H1 (cell line): ENCODE data around the gene ANGPTL4. TPM values are rescaled to one million over a fixed set of nuclear protein-coding genes. Genes with fewer than 3 reads are reported as not detected.

Source experiments
- CTCF ChIP-seq, 3 experiments: IDR thresholded peaks; 1 replicate in 2 of 3; 2 replicates in 1 of 3; pipeline versions ENCODE4 v1.5.1 to v1.6.1; 2011; ENCODE audit warnings: low read length in 3 of 3, mild to moderate bottlenecking in 3 of 3, inconsistent platforms in 2 of 3, low read depth in 1 of 3, moderate library complexity in 1 of 3; ENCODE audit not compliant: insufficient read depth in 1 of 3; ENCODE audit errors: control extremely low read depth in 1 of 3
- NRF1 ChIP-seq: IDR thresholded peaks from 2 replicates; pipeline ENCODE4 v1.6.1; 2011; ENCODE audit warnings: mild to moderate bottlenecking, low read depth, low read length, improper control_type of control experiment
- PHF8 ChIP-seq: fragments of 200-600 bp; sonication (generic); conservative IDR thresholded peaks from 2 replicates; pipeline ENCODE4 v1.7.1; 2012; ENCODE audit warnings: low read depth, mild to moderate bottlenecking, inconsistent platforms, low read length, moderate library complexity
- RBBP5 ChIP-seq: IDR thresholded peaks from 2 replicates; pipeline ENCODE4 v1.7.1; 2012; ENCODE audit warnings: low read depth, mild to moderate bottlenecking, inconsistent platforms, low read length, moderate library complexity, borderline replicate concordance
- polyA plus RNA-seq, 7 experiments: library from polyadenylated mRNA; depleted of rRNA in 3 of 7; stranded (reverse) in 5 of 7; unstranded in 2 of 7; fragments of >200 nt in 5 of 7; fragments of 200-250 nt in 2 of 7; gene quantifications; 1 replicate in 5 of 7; 2 replicates in 1 of 7; 4 replicates in 1 of 7; pipeline versions ENCODE4 v1.2.1 to v1.2.3, GENCODE V29; 2011 to 2013; ENCODE audit warnings: missing spikeins in 2 of 7, mixed read lengths in 2 of 7
- total RNA-seq: library from RNA; stranded (reverse); fragmentation: NEBNext Ultra II Directional; extraction: Animal tissue kit (Norgen Biotek cat#: 25700); gene quantifications from 2 replicates; pipeline ENCODE4 v1.2.1, GENCODE V29; 2021

Gene ANGPTL4
- total and polyA plus RNA-seq, 2 of the 8 experiments (the other 6 are each of a cell fraction or from before 2014, with no cell fraction given), result 2.3 to 6.5 TPM

DNA sequence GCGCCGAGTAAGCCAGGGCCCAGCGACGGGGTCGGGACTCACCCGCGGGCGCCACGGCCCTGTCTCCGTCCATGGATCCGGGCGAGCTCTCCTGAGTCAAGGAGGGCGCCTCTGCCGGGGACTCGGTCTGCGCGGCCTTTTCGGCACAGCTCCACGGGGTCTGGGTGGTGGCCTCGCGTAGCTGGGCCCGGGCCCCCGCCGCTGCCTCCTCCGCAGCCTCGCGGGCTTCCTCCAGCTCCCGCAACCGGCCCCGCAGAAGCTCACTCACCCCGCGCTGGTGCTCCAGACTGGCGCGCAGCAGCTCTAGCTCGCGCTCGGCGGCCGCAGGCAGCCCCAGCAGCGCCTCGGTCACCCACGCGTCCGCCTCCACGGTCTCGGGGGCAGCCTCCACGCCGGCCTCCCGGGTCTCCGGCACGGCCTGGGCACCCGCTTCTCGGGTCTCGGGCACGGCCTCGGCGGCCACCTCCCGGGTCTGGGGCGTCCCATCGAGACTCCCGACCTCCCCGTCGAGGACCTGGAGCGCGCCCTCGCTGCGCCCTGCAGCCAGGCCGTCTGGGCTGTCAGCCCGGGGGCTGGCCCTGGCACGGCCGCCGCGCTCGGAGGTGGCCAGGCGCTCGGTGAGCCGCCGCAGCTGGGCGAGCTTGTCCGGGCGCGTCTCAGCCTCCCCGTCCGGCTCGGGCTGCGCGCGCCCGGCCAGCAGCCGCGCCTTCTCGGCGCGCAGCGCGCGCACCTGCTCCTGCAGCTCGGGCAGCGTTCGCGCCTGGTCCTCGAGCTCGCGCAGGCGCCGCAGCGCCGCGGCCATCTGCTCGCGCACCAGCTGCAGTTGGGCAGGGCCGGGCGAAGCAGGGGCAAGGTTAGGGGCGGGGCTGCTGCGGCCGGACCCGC is 29.3 kb upstream of the ANGPTL4 start (continued):
- TF ChIP-seq CTCF (IDR thresholded peaks at IDR 0.05; ENCODE audit: control extremely low read depth in 1 of 3, insufficient read depth in 1 of 3, low read depth in 1 of 3, low read length in 3 of 3) (no peak), PHF8 (no peak), RBBP5 (peak; percentile 32; the same call in 1 of the 2 replicates), NRF1 (peak; percentile 64)
- TF ChIP-seq, all 59 proteins: peak for 5
